ENCODE measurements around the gene KMT2A. TPM values are rescaled to one million over a fixed set of nuclear protein-coding genes. Genes with fewer than 3 reads are reported as not detected.

Gene KMT2A
- polyA plus RNA-seq, 1 donor from 2014 or later, result 16.7 TPM

DNA sequence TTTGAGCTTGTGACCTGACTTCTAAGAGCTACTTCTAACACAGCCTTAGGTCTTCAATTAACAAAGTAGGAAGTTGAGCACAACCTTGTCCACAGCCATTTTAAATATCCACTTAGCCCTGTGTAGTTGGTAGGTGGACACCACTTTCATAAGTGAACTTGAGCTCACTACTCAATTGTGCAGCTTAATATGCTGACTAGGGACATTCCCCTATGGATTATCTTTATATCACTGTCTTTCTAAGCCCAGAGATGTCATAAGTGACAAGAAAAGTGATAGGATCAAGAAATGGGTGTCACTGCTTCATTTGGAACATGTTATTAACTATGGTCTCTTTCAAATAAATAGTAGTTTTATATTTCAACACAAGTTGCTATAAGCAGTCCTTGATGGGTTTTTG lies 38.8 kb upstream of the KMT2A start:
- Histone ChIP-seq H3K9ac (ENCODE audit: low read length) (no peak overlapping the region), H3F3A (ENCODE audit: insufficient read depth, low read length, poor library complexity, severe bottlenecking) (no peaks in the 10 kb centered on the region), H4K20me1 (ENCODE audit: insufficient read depth) (no peaks in the 10 kb centered on the region), H3K4me3 (ENCODE audit: low read length) (no peak overlapping the region), H3K4me2 (ENCODE audit: low read length) (no peak overlapping the region), H3K9me3 (ENCODE audit: low read length) (no peaks in the 10 kb centered on the region), H3K79me2 (replicated peaks; ENCODE audit: insufficient read depth, low read length) (peaks cover 12% of the 10 kb centered on the region), H3K36me3 (ENCODE audit: insufficient read depth, low read length) (no peaks in the 10 kb centered on the region), H3K9me2 (ENCODE audit: insufficient read depth, low read length) (no peaks in the 10 kb centered on the region), H3K27me3 (ENCODE audit: insufficient read depth, low read depth, low read length) (no peaks in the 10 kb centered on the region), H3K27ac (ENCODE audit: low read length) (no peak overlapping the region), H2AFZ (ENCODE audit: low read depth, low read length) (no peak overlapping the region)
- TF ChIP-seq TAF1 (IDR thresholded peaks at IDR 0.05; ENCODE audit: low read depth) (no peak), SMC3 (conservative IDR thresholded peaks at IDR 0.05; ENCODE audit: poor library complexity) (no peak), EP300 (conservative IDR thresholded peaks at IDR 0.05; ENCODE audit: poor library complexity, severe bottlenecking) (no peak), MXI1 (conservative IDR thresholded peaks at IDR 0.05; ENCODE audit: poor library complexity, severe bottlenecking) (no peak), RAD21 (conservative IDR thresholded peaks at IDR 0.05) (no peak), POLR2AphosphoS5 (IDR thresholded peaks at IDR 0.05) (no peak), EZH2 (IDR thresholded peaks at IDR 0.05; ENCODE audit: borderline replicate concordance, insufficient read depth, low read length, poor library complexity, severe bottlenecking) (no peak)
- TF ChIP-seq, protein P1, sequence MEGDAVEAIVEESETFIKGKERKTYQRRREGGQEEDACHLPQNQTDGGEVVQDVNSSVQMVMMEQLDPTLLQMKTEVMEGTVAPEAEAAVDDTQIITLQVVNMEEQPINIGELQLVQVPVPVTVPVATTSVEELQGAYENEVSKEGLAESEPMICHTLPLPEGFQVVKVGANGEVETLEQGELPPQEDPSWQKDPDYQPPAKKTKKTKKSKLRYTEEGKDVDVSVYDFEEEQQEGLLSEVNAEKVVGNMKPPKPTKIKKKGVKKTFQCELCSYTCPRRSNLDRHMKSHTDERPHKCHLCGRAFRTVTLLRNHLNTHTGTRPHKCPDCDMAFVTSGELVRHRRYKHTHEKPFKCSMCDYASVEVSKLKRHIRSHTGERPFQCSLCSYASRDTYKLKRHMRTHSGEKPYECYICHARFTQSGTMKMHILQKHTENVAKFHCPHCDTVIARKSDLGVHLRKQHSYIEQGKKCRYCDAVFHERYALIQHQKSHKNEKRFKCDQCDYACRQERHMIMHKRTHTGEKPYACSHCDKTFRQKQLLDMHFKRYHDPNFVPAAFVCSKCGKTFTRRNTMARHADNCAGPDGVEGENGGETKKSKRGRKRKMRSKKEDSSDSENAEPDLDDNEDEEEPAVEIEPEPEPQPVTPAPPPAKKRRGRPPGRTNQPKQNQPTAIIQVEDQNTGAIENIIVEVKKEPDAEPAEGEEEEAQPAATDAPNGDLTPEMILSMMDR (IDR thresholded peaks at IDR 0.05; ENCODE audit: poor library complexity, severe bottlenecking), result no peak
- TF ChIP-seq, protein P2, sequence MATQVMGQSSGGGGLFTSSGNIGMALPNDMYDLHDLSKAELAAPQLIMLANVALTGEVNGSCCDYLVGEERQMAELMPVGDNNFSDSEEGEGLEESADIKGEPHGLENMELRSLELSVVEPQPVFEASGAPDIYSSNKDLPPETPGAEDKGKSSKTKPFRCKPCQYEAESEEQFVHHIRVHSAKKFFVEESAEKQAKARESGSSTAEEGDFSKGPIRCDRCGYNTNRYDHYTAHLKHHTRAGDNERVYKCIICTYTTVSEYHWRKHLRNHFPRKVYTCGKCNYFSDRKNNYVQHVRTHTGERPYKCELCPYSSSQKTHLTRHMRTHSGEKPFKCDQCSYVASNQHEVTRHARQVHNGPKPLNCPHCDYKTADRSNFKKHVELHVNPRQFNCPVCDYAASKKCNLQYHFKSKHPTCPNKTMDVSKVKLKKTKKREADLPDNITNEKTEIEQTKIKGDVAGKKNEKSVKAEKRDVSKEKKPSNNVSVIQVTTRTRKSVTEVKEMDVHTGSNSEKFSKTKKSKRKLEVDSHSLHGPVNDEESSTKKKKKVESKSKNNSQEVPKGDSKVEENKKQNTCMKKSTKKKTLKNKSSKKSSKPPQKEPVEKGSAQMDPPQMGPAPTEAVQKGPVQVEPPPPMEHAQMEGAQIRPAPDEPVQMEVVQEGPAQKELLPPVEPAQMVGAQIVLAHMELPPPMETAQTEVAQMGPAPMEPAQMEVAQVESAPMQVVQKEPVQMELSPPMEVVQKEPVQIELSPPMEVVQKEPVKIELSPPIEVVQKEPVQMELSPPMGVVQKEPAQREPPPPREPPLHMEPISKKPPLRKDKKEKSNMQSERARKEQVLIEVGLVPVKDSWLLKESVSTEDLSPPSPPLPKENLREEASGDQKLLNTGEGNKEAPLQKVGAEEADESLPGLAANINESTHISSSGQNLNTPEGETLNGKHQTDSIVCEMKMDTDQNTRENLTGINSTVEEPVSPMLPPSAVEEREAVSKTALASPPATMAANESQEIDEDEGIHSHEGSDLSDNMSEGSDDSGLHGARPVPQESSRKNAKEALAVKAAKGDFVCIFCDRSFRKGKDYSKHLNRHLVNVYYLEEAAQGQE (IDR thresholded peaks at IDR 0.05; ENCODE audit: borderline replicate concordance), result no peak

DNA sequence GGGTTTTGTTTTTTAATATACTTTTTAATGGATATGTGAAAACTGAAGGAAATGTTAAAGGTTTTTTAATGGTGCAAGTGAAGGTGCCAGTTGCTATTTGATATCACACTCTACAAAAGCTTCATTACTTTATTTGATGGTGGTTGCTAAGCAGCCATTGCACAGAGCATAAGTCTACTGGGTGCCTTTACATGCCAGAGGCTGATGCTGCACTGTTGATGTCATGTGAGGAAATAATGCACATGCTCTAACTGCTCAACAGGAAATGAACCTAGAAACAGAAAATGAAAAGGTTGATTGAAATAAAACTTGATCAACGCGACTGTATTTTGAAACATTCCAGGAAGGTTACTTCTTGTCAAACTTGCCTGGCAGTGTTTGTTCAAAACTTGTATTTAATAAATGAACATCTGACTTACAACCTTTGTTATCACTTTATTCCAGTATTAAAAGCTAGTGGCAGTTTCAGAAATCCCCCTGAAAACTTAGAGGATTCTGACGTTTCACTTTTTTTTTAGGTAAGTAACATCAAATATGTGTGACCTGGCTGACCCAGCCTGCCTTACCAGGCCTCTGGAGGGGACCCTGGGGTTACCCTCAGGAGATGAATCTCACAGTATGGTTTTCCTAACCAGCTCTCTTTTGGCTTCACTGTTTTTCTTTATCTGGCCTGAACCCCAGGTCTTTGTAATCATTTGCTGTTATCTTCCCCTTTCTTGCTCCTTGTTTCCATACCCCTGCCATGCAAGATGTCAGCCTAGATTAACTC lies 37.3 kb upstream of the KMT2A start:
- Histone ChIP-seq H4K20me1 (ENCODE audit: insufficient read depth) (no peaks in the 10 kb centered on the region), H3K9me2 (ENCODE audit: insufficient read depth, low read length) (no peaks in the 10 kb centered on the region), H3K79me2 (replicated peaks; ENCODE audit: insufficient read depth, low read length) (peaks cover 27% of the 10 kb centered on the region), H3K27me3 (ENCODE audit: insufficient read depth, low read depth, low read length) (no peaks in the 10 kb centered on the region), H3K4me2 (ENCODE audit: low read length) (no peak overlapping the region), H3K27ac (ENCODE audit: low read length) (no peak overlapping the region), H3K9ac (ENCODE audit: low read length) (no peak overlapping the region), H3F3A (ENCODE audit: insufficient read depth, low read length, poor library complexity, severe bottlenecking) (no peaks in the 10 kb centered on the region), H3K9me3 (ENCODE audit: low read length) (no peaks in the 10 kb centered on the region), H3K4me3 (ENCODE audit: low read length) (no peak overlapping the region), H2AFZ (ENCODE audit: low read depth, low read length) (no peak overlapping the region), H3K36me3 (ENCODE audit: insufficient read depth, low read length) (no peaks in the 10 kb centered on the region)
- TF ChIP-seq SMC3 (conservative IDR thresholded peaks at IDR 0.05; ENCODE audit: poor library complexity) (no peak), EP300 (conservative IDR thresholded peaks at IDR 0.05; ENCODE audit: poor library complexity, severe bottlenecking) (no peak), POLR2AphosphoS5 (IDR thresholded peaks at IDR 0.05) (no peak), TAF1 (IDR thresholded peaks at IDR 0.05; ENCODE audit: low read depth) (no peak), MXI1 (conservative IDR thresholded peaks at IDR 0.05; ENCODE audit: poor library complexity, severe bottlenecking) (no peak), EZH2 (IDR thresholded peaks at IDR 0.05; ENCODE audit: borderline replicate concordance, insufficient read depth, low read length, poor library complexity, severe bottlenecking) (no peak), RAD21 (conservative IDR thresholded peaks at IDR 0.05) (no peak)
- TF ChIP-seq, protein P2 (IDR thresholded peaks at IDR 0.05; ENCODE audit: borderline replicate concordance), result no peak
- TF ChIP-seq, protein P1 (IDR thresholded peaks at IDR 0.05; ENCODE audit: poor library complexity, severe bottlenecking), result no peak

All from neural cell (in vitro differentiated cells).